Caco-2 (cell line): Measurements from ENCODE around the gene RAB12. TPM values are rescaled to one million over a fixed set of nuclear protein-coding genes. Genes with fewer than 3 reads are reported as not detected.

Experiments
- BruUV-seq: library from RNA; stranded (reverse); fragments of 400-500 nt; replicated peaks from 2 replicates; lab custom pipeline; 2021; lab: Mats Ljungman, UMichigan
- CTCF ChIA-PET: fragments of 300-600 bp; sonication (Branson Sonifier 250); formaldehyde crosslinking; loops from one replicate; lab custom pipeline; 2022; ENCODE audit warnings: antibody characterized with exemption; lab: Charles Lee
- POLR2A ChIA-PET: fragments of 300-600 bp; sonication (Branson Sonifier 250); formaldehyde crosslinking; loops from one replicate; lab custom pipeline; 2022; ENCODE audit warnings: antibody characterized with exemption; lab: Charles Lee
- DNase-seq, 2 experiments: peaks; one replicate each; pipeline versions ENCODE4 v3.0.0 to v3.0.0-alpha.2; 2020 to 2022
- H3K27me3 ChIP-seq: replicated peaks from 2 replicates; pipeline ENCODE4 v1.6.0; 2011; ENCODE audit warnings: low read length; ENCODE audit not compliant: control insufficient read depth, insufficient read depth
- H3K36me3 ChIP-seq: 2 replicates; pipeline ENCODE4 v1.5.1; 2011; ENCODE audit warnings: low read length; ENCODE audit not compliant: control insufficient read depth, insufficient read depth
- H3K4me1 ChIP-seq: fragments of 250-450 bp; sonication (Bioruptor Pico); 2 replicates; pipeline ENCODE4 v1.5.1; 2020; ENCODE audit warnings: mild to moderate bottlenecking
- H3K4me3 ChIP-seq: 2 replicates; pipeline ENCODE4 v1.5.1; 2011; ENCODE audit warnings: low read depth, mild to moderate bottlenecking, control low read depth, low read length
- H3K9me3 ChIP-seq: fragments of 250-450 bp; sonication (Bioruptor Pico); 2 replicates; pipeline ENCODE4 v1.5.1; 2020; ENCODE audit warnings: mild to moderate bottlenecking, moderate library complexity
- H3K27ac Mint-ChIP-seq: one replicate; pipeline ENCODE4 v1.8.0; 2022; ENCODE audit warnings: mixed read lengths; ENCODE audit not compliant: unreplicated experiment
- H3K27me3 Mint-ChIP-seq: one replicate; pipeline ENCODE4 v1.8.0; 2022; ENCODE audit warnings: mixed read lengths; ENCODE audit not compliant: insufficient read depth, unreplicated experiment
- H3K36me3 Mint-ChIP-seq: one replicate; pipeline ENCODE4 v1.8.0; 2022; ENCODE audit warnings: mild to moderate bottlenecking, mixed read lengths; ENCODE audit not compliant: insufficient read depth, unreplicated experiment
- H3K4me1 Mint-ChIP-seq: one replicate; pipeline ENCODE4 v1.8.0; 2022; ENCODE audit warnings: low read depth, mixed read lengths; ENCODE audit not compliant: unreplicated experiment
- H3K4me3 Mint-ChIP-seq: one replicate; pipeline ENCODE4 v1.8.0; 2022; ENCODE audit warnings: mild to moderate bottlenecking, moderate library complexity, mixed read lengths; ENCODE audit not compliant: unreplicated experiment
- H3K9me3 Mint-ChIP-seq: one replicate; pipeline ENCODE4 v1.8.0; 2022; ENCODE audit warnings: mixed read lengths; ENCODE audit not compliant: unreplicated experiment
- CTCF ChIP-seq, 2 experiments: fragments of 200-600 bp in 1 of 2; IDR thresholded peaks; 1 replicate in 1 of 2; 2 replicates in 1 of 2; pipeline versions ENCODE4 v1.5.1 to v1.8.0; 2011 to 2022; ENCODE audit warnings: antibody characterized with exemption in 1 of 2, control low read depth in 1 of 2, inconsistent platforms in 1 of 2, low read depth in 1 of 2, low read length in 1 of 2, mild to moderate bottlenecking in 1 of 2, moderate library complexity in 1 of 2; ENCODE audit not compliant: insufficient read depth in 1 of 2, severe bottlenecking in 1 of 2, unreplicated experiment in 1 of 2
- intact Hi-C: fragments of 100-400 bp; cut with micrococcal nuclease; formaldehyde crosslinking; loops from one replicate; pipeline ENCODE4 v1.10.0; 2022; ENCODE audit not compliant: unreplicated experiment
- total RNA-seq: library from RNA; stranded (reverse); gene quantifications from 2 replicates; pipeline ENCODE4 v1.2.3, GENCODE V29; 2022

RAB12 gene
- total RNA-seq, 1 experiment from 2014 or later = 42.8 TPM

- DNase-seq = no peak
- Mint-ChIP-seq H3K36me3 (peaks cover 12% of the 10 kb centered on the region), H3K4me1 (peaks cover 16% of the 10 kb centered on the region), H3K27me3 (no peaks in the 10 kb centered on the region), H3K27ac (no peak overlapping the region), H3K9me3 (no peaks in the 10 kb centered on the region), H3K4me3 (peak overlapping the region; percentile 11)
- ChIA-PET CTCF (no interaction called here), POLR2A (no interaction called here)
- intact Hi-C loops = no loop called here
- Histone ChIP-seq H3K9me3 (no peaks in the 10 kb centered on the region), H3K27me3 (no peaks in the 10 kb centered on the region), H3K36me3 (no peaks in the 10 kb centered on the region; the same call in 1 of the 2 replicates), H3K4me3 (no peak overlapping the region), H3K4me1 (peaks cover 8% of the 10 kb centered on the region)
- BruUV-seq = no TSS peak
- TF ChIP-seq CTCF (IDR thresholded peaks at IDR 0.05; ENCODE audit: insufficient read depth in 1 of 2, low read depth in 1 of 2, low read length in 1 of 2, severe bottlenecking in 1 of 2, unreplicated experiment in 1 of 2) = no peak
These were observed 2.8 kb downstream of the RAB12 start for GRCh38 chr18:8611916-8612576.

- BruUV-seq = no TSS peak
These were observed 5.6 kb downstream of the RAB12 start for GRCh38 chr18:8614875-8615274.

GRCh38 chr18:8615397-8616027 lies 6.3 kb downstream of the RAB12 start:
- Histone ChIP-seq H3K36me3 (no peaks in the 10 kb centered on the region; the same call in 1 of the 2 replicates), H3K4me3 (no peak overlapping the region), H3K4me1 (peaks cover 6% of the 10 kb centered on the region), H3K27me3 (no peaks in the 10 kb centered on the region), H3K9me3 (no peaks in the 10 kb centered on the region)
- no peak for TF ChIP-seq CTCF (IDR thresholded peaks at IDR 0.05; ENCODE audit: insufficient read depth in 1 of 2, low read depth in 1 of 2, low read length in 1 of 2, severe bottlenecking in 1 of 2, unreplicated experiment in 1 of 2)
- peaks cover 12% of the 10 kb centered on the region for H3K4me1 Mint-ChIP-seq
- POLR2A ChIA-PET = interaction anchor here (0.5 kb wide), 1 partner anchor 1365 kb away, joined by 5 read pairs; no protein-coding TSS in a partner anchor
- no peak overlapping the region for H3K27ac Mint-ChIP-seq
- no peaks in the 10 kb centered on the region for H3K27me3 Mint-ChIP-seq
- H3K9me3 Mint-ChIP-seq = no peaks in the 10 kb centered on the region
- peaks cover 27% of the 10 kb centered on the region for H3K36me3 Mint-ChIP-seq
- CTCF ChIA-PET = no interaction called here
- intact Hi-C loops = no loop called here
- DNase-seq = no peak
- no TSS peak for BruUV-seq
- no peak overlapping the region for H3K4me3 Mint-ChIP-seq

More at GRCh38 chr18:8614875-8615274, 5.6 kb downstream of the RAB12 start:
- POLR2A ChIA-PET = no interaction called here
- no peak overlapping the region for H3K4me3 ChIP-seq
- no peaks in the 10 kb centered on the region for H3K9me3 ChIP-seq
- Mint-ChIP-seq H3K9me3 (no peaks in the 10 kb centered on the region), H3K4me3 (no peak overlapping the region), H3K27me3 (no peaks in the 10 kb centered on the region), H3K4me1 (peaks cover 16% of the 10 kb centered on the region), H3K27ac (no peak overlapping the region), H3K36me3 (peaks cover 27% of the 10 kb centered on the region)
- H3K4me1 ChIP-seq = peaks cover 8% of the 10 kb centered on the region
- DNase-seq = no peak
- no peaks in the 10 kb centered on the region; the same call in 1 of the 2 replicates for H3K36me3 ChIP-seq
- CTCF ChIA-PET = no interaction called here
- H3K27me3 ChIP-seq = no peaks in the 10 kb centered on the region
- no peak for TF ChIP-seq CTCF (IDR thresholded peaks at IDR 0.05; ENCODE audit: insufficient read depth in 1 of 2, low read depth in 1 of 2, low read length in 1 of 2, severe bottlenecking in 1 of 2, unreplicated experiment in 1 of 2)
- intact Hi-C loops = no loop called here
